Stimulated activated CD4-positive, alpha-beta T cell treated with anti-CD3 and anti-CD28 coated beads, Interleukin-1b, Interleukin-23, amount 100 ng/mL, for 4 hours (primary cell): ENCODE data around the gene ST3GAL2.
"Not testable (repeated sequence)": the region's sequence is repeated elsewhere in the genome, so short reads cannot be mapped to it uniquely, and the experiment has no call there.

Experiments used
- DNase-seq, 2 donors: peaks; one replicate each; pipeline ENCODE4 v3.0.0-alpha.2; 2020; ENCODE audit warnings: low read depth in 2 of 2

The ST3GAL2 gene

DNA sequence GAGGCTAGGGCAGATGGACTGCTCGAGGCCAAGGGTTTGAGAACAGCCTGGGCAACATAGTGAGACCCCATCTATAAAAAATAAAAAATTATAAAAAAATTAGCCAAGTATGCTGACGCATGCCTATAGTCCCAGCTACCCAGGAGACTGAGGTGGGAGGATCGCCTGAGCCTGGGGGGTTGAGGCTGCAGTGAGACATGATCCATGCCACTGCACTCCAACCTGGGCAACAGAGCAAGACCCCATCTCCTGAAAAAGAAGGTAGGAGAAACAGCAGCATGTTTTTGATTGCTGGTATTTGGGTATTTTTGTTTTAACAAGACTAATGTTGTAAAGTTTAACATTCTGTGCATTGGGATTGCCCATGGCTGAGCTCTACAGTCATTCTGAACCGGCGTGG lies 101.1 kb downstream of the ST3GAL2 start:
- DNase-seq = no peak

DNA sequence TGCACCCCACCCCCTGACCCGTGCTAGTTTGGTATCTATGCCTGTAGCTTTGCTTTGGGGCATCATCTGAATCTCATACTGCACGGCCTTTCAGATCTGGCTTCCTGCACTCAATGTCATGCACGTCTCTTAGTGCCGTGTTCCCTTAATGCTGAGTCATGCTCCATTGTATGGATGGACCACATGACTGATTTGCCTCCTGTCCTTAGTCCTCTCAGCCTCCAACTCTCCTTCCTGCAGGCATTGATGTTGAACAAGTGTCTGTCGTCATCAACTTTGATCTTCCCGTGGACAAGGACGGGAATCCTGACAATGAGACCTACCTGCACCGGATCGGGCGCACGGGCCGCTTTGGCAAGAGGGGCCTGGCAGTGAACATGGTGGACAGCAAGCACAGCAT lies 106.2 kb downstream of the ST3GAL2 start:
- not testable (repeated sequence) for DNase-seq

DNA sequence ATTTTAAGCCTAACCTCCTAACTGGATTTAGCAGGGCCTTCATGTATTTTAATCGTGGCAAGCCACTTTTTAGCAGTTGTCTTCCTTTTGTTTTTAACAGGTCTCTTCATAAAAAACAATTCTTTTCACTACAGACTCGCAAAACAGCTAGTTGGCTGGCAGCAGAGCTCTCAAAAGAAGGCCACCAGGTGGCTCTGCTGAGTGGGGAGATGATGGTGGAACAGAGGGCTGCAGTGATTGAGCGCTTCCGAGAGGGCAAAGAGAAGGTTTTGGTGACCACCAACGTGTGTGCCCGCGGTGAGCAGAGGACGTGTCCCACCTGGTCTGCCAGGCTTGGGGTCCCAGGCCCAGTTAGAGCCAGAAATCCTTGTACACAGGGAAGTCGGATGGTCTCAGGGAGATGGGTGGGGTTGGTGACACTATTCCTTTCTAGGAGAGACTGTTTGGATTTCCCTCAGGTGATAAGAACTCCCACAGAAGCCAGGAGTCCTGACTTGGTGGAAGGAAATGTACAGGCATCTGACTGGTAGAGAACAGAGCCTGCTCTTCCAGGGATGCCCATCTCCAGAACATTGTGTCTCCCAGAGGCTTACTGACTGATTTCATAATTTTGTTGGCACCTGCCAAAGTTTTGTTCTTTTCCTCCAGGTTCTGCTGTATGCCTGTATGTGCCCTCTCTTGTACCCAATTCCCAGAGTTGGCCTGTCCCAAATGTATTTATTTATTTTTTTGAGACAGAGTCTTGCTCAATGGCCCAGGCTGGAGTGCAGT lies 107.1 kb downstream of the ST3GAL2 start:
- no peak for DNase-seq

DNA sequence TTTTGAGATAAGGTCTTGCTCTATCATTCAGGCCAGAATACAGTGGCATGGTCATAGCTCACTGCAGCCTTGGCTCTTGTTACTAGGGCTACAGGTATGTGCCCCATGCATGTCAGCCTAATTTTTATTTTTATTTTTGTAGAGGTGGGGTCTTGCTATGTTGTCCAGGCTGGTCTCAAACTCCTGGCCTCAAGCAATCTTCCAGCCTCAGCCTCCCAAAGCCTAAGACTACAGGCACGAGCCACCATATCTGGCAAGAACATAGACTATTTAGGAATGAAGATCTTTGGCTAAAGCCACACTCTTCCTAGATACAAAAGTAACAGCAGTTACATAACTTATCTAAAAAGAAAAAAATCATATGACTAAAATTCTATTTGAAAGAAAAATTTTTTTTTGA lies 107.8 kb downstream of the ST3GAL2 start:
- no peak for DNase-seq
